ENCODE measurements around the gene ITPK1.

The ITPK1 gene

GRCh38 chr14:93082576-93083001, 33.1 kb downstream of the ITPK1 start:
- 88% methylated on average over 12 of the region's 12 CpGs for WGBS
- Histone ChIP-seq H3K4me2 (ENCODE audit: low read length, poor library complexity, severe bottlenecking) (no peak overlapping the region), H3K18ac (ENCODE audit: low read depth in 1 of 2, low read length in 2 of 2) (no peak overlapping the region), H3K14ac (ENCODE audit: low read length in 2 of 2) (peak overlapping the region in 1 of 2 experiments; percentile 62), H3K4me1 (ENCODE audit: control insufficient read depth, insufficient read depth, low read depth, low read length) (peaks cover 21% of the 10 kb centered on the region), H3K36me3 (ENCODE audit: control insufficient read depth in 1 of 2, insufficient read depth in 2 of 2, low read depth in 1 of 2, low read length in 2 of 2) (no peaks in the 10 kb centered on the region), H2BK12ac (ENCODE audit: low read length in 2 of 2) (no peak overlapping the region), H3K9me3 (ENCODE audit: control insufficient read depth, low read length) (no peaks in the 10 kb centered on the region), H2AFZ (ENCODE audit: low read depth, low read length) (no peak overlapping the region), H4K8ac (ENCODE audit: low read length) (no peak overlapping the region), H3K23ac (ENCODE audit: low read length in 2 of 2) (no peak overlapping the region), H3K4ac (ENCODE audit: low read depth in 1 of 2, low read length in 2 of 2) (no peak overlapping the region), H4K91ac (ENCODE audit: low read length) (no peak overlapping the region), H3K27me3 (ENCODE audit: control insufficient read depth in 1 of 2, insufficient read depth in 1 of 2, low read length in 2 of 2) (no peaks in the 10 kb centered on the region), H2AK5ac (ENCODE audit: low read length, severe bottlenecking) (no peak overlapping the region), H3K27ac (ENCODE audit: low read length, poor library complexity, severe bottlenecking) (no peak overlapping the region), H2BK120ac (ENCODE audit: low read depth, low read length) (no peak overlapping the region), H3K79me1 (replicated peaks; ENCODE audit: low read length, poor library complexity, severe bottlenecking) (peaks cover 35% of the 10 kb centered on the region), H3K9ac (ENCODE audit: low read length) (no peak overlapping the region), H2BK5ac (ENCODE audit: low read depth, low read length, poor library complexity, severe bottlenecking) (no peak overlapping the region), H3K4me3 (ENCODE audit: insufficient read depth in 1 of 2, low read depth in 1 of 2, low read length in 2 of 2) (no peak overlapping the region), H2BK15ac (ENCODE audit: low read depth, poor library complexity, severe bottlenecking) (no peak overlapping the region)
- DNase-seq = no peak

- Histone ChIP-seq H3K27me3 (ENCODE audit: control insufficient read depth in 1 of 2, insufficient read depth in 1 of 2, low read length in 2 of 2) (no peaks in the 10 kb centered on the region), H3K4me3 (ENCODE audit: insufficient read depth in 1 of 2, low read depth in 1 of 2, low read length in 2 of 2) (no peak overlapping the region), H3K4me1 (ENCODE audit: control insufficient read depth, insufficient read depth, low read depth, low read length) (peaks cover 21% of the 10 kb centered on the region), H2AK5ac (ENCODE audit: low read length, severe bottlenecking) (no peak overlapping the region), H3K4me2 (ENCODE audit: low read length, poor library complexity, severe bottlenecking) (no peak overlapping the region), H3K18ac (ENCODE audit: low read depth in 1 of 2, low read length in 2 of 2) (no peak overlapping the region), H3K14ac (ENCODE audit: low read length in 2 of 2) (peak overlapping the region in 1 of 2 experiments; percentile 62), H2AFZ (ENCODE audit: low read depth, low read length) (no peak overlapping the region), H3K79me1 (replicated peaks; ENCODE audit: low read length, poor library complexity, severe bottlenecking) (peaks cover 35% of the 10 kb centered on the region), H3K9me3 (ENCODE audit: control insufficient read depth, low read length) (no peaks in the 10 kb centered on the region), H3K9ac (ENCODE audit: low read length) (no peak overlapping the region), H3K23ac (ENCODE audit: low read length in 2 of 2) (no peak overlapping the region), H3K36me3 (ENCODE audit: control insufficient read depth in 1 of 2, insufficient read depth in 2 of 2, low read depth in 1 of 2, low read length in 2 of 2) (no peaks in the 10 kb centered on the region), H4K91ac (ENCODE audit: low read length) (no peak overlapping the region), H3K4ac (ENCODE audit: low read depth in 1 of 2, low read length in 2 of 2) (no peak overlapping the region), H2BK15ac (ENCODE audit: low read depth, poor library complexity, severe bottlenecking) (no peak overlapping the region), H3K27ac (ENCODE audit: low read length, poor library complexity, severe bottlenecking) (no peak overlapping the region), H2BK12ac (ENCODE audit: low read length in 2 of 2) (no peak overlapping the region), H4K8ac (ENCODE audit: low read length) (no peak overlapping the region), H2BK120ac (ENCODE audit: low read depth, low read length) (no peak overlapping the region), H2BK5ac (ENCODE audit: low read depth, low read length, poor library complexity, severe bottlenecking) (no peak overlapping the region)
- no peak for DNase-seq
- 91% methylated on average over 14 of the region's 14 CpGs for WGBS
Observed at GRCh38 chr14:93081876-93082570, 33.7 kb downstream of the ITPK1 start.

- Histone ChIP-seq H2BK15ac (ENCODE audit: low read depth, poor library complexity, severe bottlenecking) (no peak overlapping the region), H2BK5ac (ENCODE audit: low read depth, low read length, poor library complexity, severe bottlenecking) (no peak overlapping the region), H2AK5ac (ENCODE audit: low read length, severe bottlenecking) (no peak overlapping the region), H3K4ac (ENCODE audit: low read depth in 1 of 2, low read length in 2 of 2) (no peak overlapping the region), H3K27ac (ENCODE audit: low read length, poor library complexity, severe bottlenecking) (no peak overlapping the region), H2AFZ (ENCODE audit: low read depth, low read length) (no peak overlapping the region), H3K4me3 (ENCODE audit: insufficient read depth in 1 of 2, low read depth in 1 of 2, low read length in 2 of 2) (no peak overlapping the region), H2BK12ac (ENCODE audit: low read length in 2 of 2) (no peak overlapping the region), H2BK120ac (ENCODE audit: low read depth, low read length) (no peak overlapping the region), H4K8ac (ENCODE audit: low read length) (no peak overlapping the region), H3K23ac (ENCODE audit: low read length in 2 of 2) (no peak overlapping the region), H3K36me3 (ENCODE audit: control insufficient read depth in 1 of 2, insufficient read depth in 2 of 2, low read depth in 1 of 2, low read length in 2 of 2) (no peaks in the 10 kb centered on the region), H3K18ac (ENCODE audit: low read depth in 1 of 2, low read length in 2 of 2) (no peak overlapping the region), H3K4me1 (ENCODE audit: control insufficient read depth, insufficient read depth, low read depth, low read length) (peaks cover 14% of the 10 kb centered on the region), H3K9ac (ENCODE audit: low read length) (no peak overlapping the region), H4K91ac (ENCODE audit: low read length) (no peak overlapping the region), H3K14ac (ENCODE audit: low read length in 2 of 2) (no peak overlapping the region), H3K9me3 (ENCODE audit: control insufficient read depth, low read length) (no peaks in the 10 kb centered on the region), H3K27me3 (ENCODE audit: control insufficient read depth in 1 of 2, insufficient read depth in 1 of 2, low read length in 2 of 2) (peaks cover 0 to 8% of the 10 kb centered on the region in 2 experiments), H3K4me2 (ENCODE audit: low read length, poor library complexity, severe bottlenecking) (no peak overlapping the region), H3K79me1 (replicated peaks; ENCODE audit: low read length, poor library complexity, severe bottlenecking) (peaks cover 36% of the 10 kb centered on the region)
- 93% methylated on average over 4 of the region's 5 CpGs for WGBS
- no peak for DNase-seq
Observed at GRCh38 chr14:93079865-93080403, 35.8 kb downstream of the ITPK1 start.

GRCh38 chr14:93079321-93079720, 36.4 kb downstream of the ITPK1 start:
- Histone ChIP-seq H3K14ac (ENCODE audit: low read length in 2 of 2) (no peak overlapping the region), H3K4me1 (ENCODE audit: control insufficient read depth, insufficient read depth, low read depth, low read length) (peaks cover 14% of the 10 kb centered on the region), H2BK120ac (ENCODE audit: low read depth, low read length) (no peak overlapping the region), H3K23ac (ENCODE audit: low read length in 2 of 2) (no peak overlapping the region), H3K9ac (ENCODE audit: low read length) (peak overlapping the region; percentile 54), H2BK12ac (ENCODE audit: low read length in 2 of 2) (no peak overlapping the region), H2AFZ (ENCODE audit: low read depth, low read length) (no peak overlapping the region), H4K8ac (ENCODE audit: low read length) (no peak overlapping the region), H2BK5ac (ENCODE audit: low read depth, low read length, poor library complexity, severe bottlenecking) (no peak overlapping the region), H3K79me1 (replicated peaks; ENCODE audit: low read length, poor library complexity, severe bottlenecking) (peaks cover 36% of the 10 kb centered on the region), H3K36me3 (ENCODE audit: control insufficient read depth in 1 of 2, insufficient read depth in 2 of 2, low read depth in 1 of 2, low read length in 2 of 2) (no peaks in the 10 kb centered on the region), H3K4me2 (ENCODE audit: low read length, poor library complexity, severe bottlenecking) (no peak overlapping the region), H2BK15ac (ENCODE audit: low read depth, poor library complexity, severe bottlenecking) (no peak overlapping the region), H3K18ac (ENCODE audit: low read depth in 1 of 2, low read length in 2 of 2) (no peak overlapping the region), H4K91ac (ENCODE audit: low read length) (no peak overlapping the region), H3K9me3 (ENCODE audit: control insufficient read depth, low read length) (no peaks in the 10 kb centered on the region), H3K27me3 (ENCODE audit: control insufficient read depth in 1 of 2, insufficient read depth in 1 of 2, low read length in 2 of 2) (peaks cover 0 to 8% of the 10 kb centered on the region in 2 experiments), H3K4ac (ENCODE audit: low read depth in 1 of 2, low read length in 2 of 2) (no peak overlapping the region), H3K4me3 (ENCODE audit: insufficient read depth in 1 of 2, low read depth in 1 of 2, low read length in 2 of 2) (no peak overlapping the region), H2AK5ac (ENCODE audit: low read length, severe bottlenecking) (no peak overlapping the region), H3K27ac (ENCODE audit: low read length, poor library complexity, severe bottlenecking) (no peak overlapping the region)
- no peak for DNase-seq
- WGBS = 87% methylated on average over 9 of the region's 9 CpGs

All from mesenchymal stem cell (in vitro differentiated cells and primary cell).